HG02973 (cell line): ENCODE measurements around the gene GALNT15.

Source experiments
- ATAC-seq: cut with Tn5 transposase; IDR thresholded peaks from one replicate; pipeline ENCODE4 v1.9.1; 2021; ENCODE audit warnings: moderate library complexity; ENCODE audit not compliant: unreplicated experiment

Gene GALNT15

GRCh38 chr3:16251316-16252085, 77.0 kb downstream of the GALNT15 start:
- no peak for ATAC-seq

GRCh38 chr3:16252243-16252978, 77.9 kb downstream of the GALNT15 start:
- ATAC-seq: peak; percentile 44

GRCh38 chr3:16252988-16253387, 78.5 kb downstream of the GALNT15 start:
- no peak for ATAC-seq

- ATAC-seq: no peak
Measured at GRCh38 chr3:16253601-16254000, 79.1 kb downstream of the GALNT15 start.

GRCh38 chr3:16254916-16255315, 80.4 kb downstream of the GALNT15 start:
- ATAC-seq: no peak

GRCh38 chr3:16255326-16255725, 80.8 kb downstream of the GALNT15 start:
- ATAC-seq: no peak

- no peak for ATAC-seq
Measured at GRCh38 chr3:16255726-16256125, 81.2 kb downstream of the GALNT15 start.

GRCh38 chr3:16257309-16257708, 82.8 kb downstream of the GALNT15 start:
- ATAC-seq: no peak

GRCh38 chr3:16258177-16258576, 83.7 kb downstream of the GALNT15 start:
- no peak for ATAC-seq

- ATAC-seq: no peak
Measured at GRCh38 chr3:16258866-16259265, 84.4 kb downstream of the GALNT15 start.

GRCh38 chr3:16260046-16260445, 85.6 kb downstream of the GALNT15 start:
- no peak for ATAC-seq

GRCh38 chr3:16262174-16262573, 87.7 kb downstream of the GALNT15 start:
- no peak for ATAC-seq

- no peak for ATAC-seq
Measured at GRCh38 chr3:16264174-16264707, 89.8 kb downstream of the GALNT15 start.

- ATAC-seq: peak; percentile 98
Measured at GRCh38 chr3:16264708-16265454, 90.4 kb downstream of the GALNT15 start, which contains the start of the genes DPH3 and OXNAD1. TSS of gene DPH3 (minus strand) at chr3:16264943. CDS start at chr3:16264876, 67 bp downstream. TSS of gene OXNAD1 (plus strand) at chr3:16265212. CDS start at chr3:16270953, 5,741 bp downstream.

- ATAC-seq: no peak
Measured at GRCh38 chr3:16265455-16265786, 90.9 kb downstream of the GALNT15 start.

- ATAC-seq: no peak
Measured at GRCh38 chr3:16266714-16267113, 92.2 kb downstream of the GALNT15 start.

GRCh38 chr3:16270855-16271254, 96.4 kb downstream of the GALNT15 start:
- no peak for ATAC-seq

GRCh38 chr3:16272588-16272987, 98.1 kb downstream of the GALNT15 start:
- no peak for ATAC-seq

GRCh38 chr3:16273867-16274266, 99.4 kb downstream of the GALNT15 start:
- ATAC-seq: no peak

- no peak for ATAC-seq
Measured at GRCh38 chr3:16277471-16277870, 103.0 kb downstream of the GALNT15 start.
